Suprapubic skin (tissue), 4 donors: ENCODE measurements around the gene WDR6.

Experiments
- CTCF ChIP-seq, 2 donors: fragments of 200-600 bp in 1 of 2; fragments of 450-650 bp in 1 of 2; sonication (generic) in 1 of 2; IDR thresholded peaks; one replicate each; pipeline ENCODE4 v1.5.1; 2016 to 2019; ENCODE audit warnings: antibody characterized with exemption in 2 of 2, mild to moderate bottlenecking in 1 of 2, moderate library complexity in 1 of 2
- EP300 ChIP-seq: sonication (generic); formaldehyde crosslinking; IDR thresholded peaks from one replicate; pipeline ENCODE4 v1.6.1; 2017; ENCODE audit warnings: antibody characterized with exemption
- POLR2A ChIP-seq, 2 donors: fragments of 450-650 bp; IDR thresholded peaks; one replicate each; pipeline ENCODE4 v1.6.1; 2017; ENCODE audit warnings: antibody characterized with exemption in 2 of 2, mild to moderate bottlenecking in 2 of 2, moderate library complexity in 2 of 2
- POLR2AphosphoS5 ChIP-seq, 3 donors: sonication (generic); formaldehyde crosslinking; IDR thresholded peaks; one replicate each; pipeline ENCODE4 v1.6.1; 2017; ENCODE audit warnings: antibody characterized with exemption in 3 of 3

- TF ChIP-seq CTCF (IDR thresholded peaks at IDR 0.05) (no peak), POLR2A (IDR thresholded peaks at IDR 0.05) (no peak), POLR2AphosphoS5 (IDR thresholded peaks at IDR 0.05) (no peak), EP300 (no peak)
Measured at GRCh38 chr3:49013113-49013737, 6.0 kb downstream of the WDR6 start.
